Measurements from ENCODE around the gene RNGTT.

Gene RNGTT

GRCh38 chr6:88641178-88641903 is 322.1 kb downstream of the RNGTT start:
- DNase-seq: no peak

- DNase-seq: no peak
Measured at GRCh38 chr6:88637761-88638545, 325.5 kb downstream of the RNGTT start.

- DNase-seq: no peak
Measured at GRCh38 chr6:88636871-88637270, 326.5 kb downstream of the RNGTT start.

GRCh38 chr6:88633782-88634181 is 329.6 kb downstream of the RNGTT start:
- no peak for DNase-seq

GRCh38 chr6:88631830-88632229 is 331.6 kb downstream of the RNGTT start:
- DNase-seq: no peak

- no peak for DNase-seq
Measured at GRCh38 chr6:88629838-88630494, 333.5 kb downstream of the RNGTT start.

GRCh38 chr6:88626460-88626859 is 337.0 kb downstream of the RNGTT start:
- no peak for DNase-seq

- no peak for DNase-seq
Measured at GRCh38 chr6:88623531-88623930, 339.9 kb downstream of the RNGTT start.

GRCh38 chr6:88619951-88620350 is 343.5 kb downstream of the RNGTT start:
- DNase-seq: no peak

GRCh38 chr6:88616380-88616779 is 347.0 kb downstream of the RNGTT start:
- DNase-seq: no peak

- no peak for DNase-seq
Measured at GRCh38 chr6:88614316-88614877, 349.0 kb downstream of the RNGTT start.

GRCh38 chr6:88612631-88613030 is 350.8 kb downstream of the RNGTT start:
- no peak for DNase-seq

GRCh38 chr6:88611721-88612120 is 351.7 kb downstream of the RNGTT start:
- DNase-seq: no peak

GRCh38 chr6:88609983-88610382 is 353.4 kb downstream of the RNGTT start:
- DNase-seq: no peak

GRCh38 chr6:88605271-88605670 is 358.1 kb downstream of the RNGTT start:
- DNase-seq: no peak

- DNase-seq: no peak
Measured at GRCh38 chr6:88599571-88599970, 363.8 kb downstream of the RNGTT start.

GRCh38 chr6:88596801-88597200 is 366.6 kb downstream of the RNGTT start:
- no peak for DNase-seq

GRCh38 chr6:88588938-88589337 is 374.5 kb downstream of the RNGTT start:
- no peak for DNase-seq

GRCh38 chr6:88587150-88587520 is 376.3 kb downstream of the RNGTT start:
- no peak for DNase-seq

GRCh38 chr6:88586371-88587149 is 376.9 kb downstream of the RNGTT start:
- no peak for DNase-seq

- no peak for DNase-seq
Measured at GRCh38 chr6:88585276-88585692, 378.1 kb downstream of the RNGTT start.

- no peak for DNase-seq
Measured at GRCh38 chr6:88584581-88585275, 378.7 kb downstream of the RNGTT start.

Data from stimulated activated naive CD4-positive, alpha-beta T cell treated with Interleukin-2 at 50 U/mL for 16 hours (primary cell).